Mucosa of rectum (tissue), 2 donors: Measurements from ENCODE around the gene HOMER3.

Experiments used
- H3K27ac ChIP-seq, 2 donors: one replicate each; pipeline ENCODE4 v1.7.0; 2013; ENCODE audit warnings: inconsistent platforms in 2 of 2, low read depth in 2 of 2, low read length in 2 of 2
- H3K27me3 ChIP-seq, 2 donors: one replicate each; pipeline ENCODE4 v1.7.0; 2013; ENCODE audit warnings: low read length in 2 of 2; ENCODE audit not compliant: control insufficient read depth in 2 of 2, insufficient read depth in 2 of 2
- H3K36me3 ChIP-seq, 2 donors: one replicate each; pipeline ENCODE4 v1.7.0; 2013; ENCODE audit warnings: low read length in 2 of 2; ENCODE audit not compliant: control insufficient read depth in 2 of 2, insufficient read depth in 2 of 2
- H3K4me1 ChIP-seq, 2 donors: one replicate each; pipeline ENCODE4 v1.7.0; 2013; ENCODE audit warnings: low read length in 2 of 2, mild to moderate bottlenecking in 1 of 2; ENCODE audit not compliant: control insufficient read depth in 2 of 2, insufficient read depth in 2 of 2
- H3K4me3 ChIP-seq, 2 donors: one replicate each; pipeline ENCODE4 v1.7.0; 2013; ENCODE audit warnings: low read length in 2 of 2
- H3K9ac ChIP-seq, 2 donors: one replicate each; pipeline ENCODE4 v1.7.0; 2013; ENCODE audit warnings: low read length in 2 of 2, low read depth in 1 of 2, mild to moderate bottlenecking in 1 of 2
- H3K9me3 ChIP-seq, 2 donors: one replicate each; pipeline ENCODE4 v1.7.0; 2013; ENCODE audit warnings: low read length in 2 of 2; ENCODE audit not compliant: control insufficient read depth in 2 of 2
- donor health status: healthy.
- donor health status: Normal muscosa, but diverticular disease.

Gene HOMER3

GRCh38 chr19:18879579-18880373, 61.2 kb downstream of the HOMER3 start:
- H3K9me3 ChIP-seq, result no peaks in the 10 kb centered on the region
- no peaks in the 10 kb centered on the region for H3K27me3 ChIP-seq
- H3K4me1 ChIP-seq, result peaks cover 5 to 10% of the 10 kb centered on the region in 2 donors
- no peak overlapping the region for H3K9ac ChIP-seq
- no peaks in the 10 kb centered on the region for H3K36me3 ChIP-seq
- no peak overlapping the region for H3K4me3 ChIP-seq
- H3K27ac ChIP-seq, result no peak overlapping the region
